Measurements from ENCODE around the gene GLDC.

Gene GLDC

GRCh38 chr9:6489099-6489498 lies 156.4 kb downstream of the GLDC start:
- DNase-seq: no peak

- DNase-seq: no peak
These were observed 157.1 kb downstream of the GLDC start for GRCh38 chr9:6488395-6488794.

- DNase-seq: no peak
These were observed 161.3 kb downstream of the GLDC start for GRCh38 chr9:6484210-6484609.
